ENCODE data around the gene SERPINI1.

Gene SERPINI1

GRCh38 chr3:167732313-167733065, 3.0 kb upstream of the SERPINI1 start:
- no peak for DNase-seq (ENCODE audit: low read depth, low spot score)

DNA sequence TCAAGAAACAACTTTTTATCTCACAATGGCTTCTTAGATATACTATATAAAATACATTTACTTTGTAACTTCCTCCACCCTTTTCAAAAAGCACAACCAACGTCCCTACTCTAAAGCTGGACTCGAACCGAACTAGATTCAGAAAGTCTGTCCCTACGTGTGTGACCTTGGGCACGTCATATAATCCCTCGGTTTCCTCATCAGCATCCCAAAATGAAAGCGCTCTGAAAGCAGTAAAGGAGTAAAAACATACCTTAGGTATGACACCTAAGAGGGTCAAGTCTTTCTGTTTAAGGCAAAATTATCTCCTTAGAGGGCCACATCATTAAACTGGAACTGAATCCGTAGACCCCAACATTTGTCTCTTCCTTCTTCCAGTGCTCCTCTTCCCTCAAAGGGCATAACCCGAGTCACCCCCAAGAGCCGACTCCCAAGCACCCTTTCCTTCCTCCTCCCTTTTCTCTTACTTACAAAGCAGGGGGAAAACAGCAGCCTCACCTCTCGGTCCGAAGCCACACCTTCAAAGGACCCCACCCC, 1.5 kb upstream of the SERPINI1 start:
- peak overlapping the region; percentile 93 for H3K4me3 ChIP-seq (ENCODE audit: low read length)
- DNase-seq (ENCODE audit: low read depth, low spot score): no peak

More at GRCh38 chr3:167732313-167733065, 3.0 kb upstream of the SERPINI1 start:
- no peak overlapping the region for H3K4me3 ChIP-seq (ENCODE audit: low read length)

DNA sequence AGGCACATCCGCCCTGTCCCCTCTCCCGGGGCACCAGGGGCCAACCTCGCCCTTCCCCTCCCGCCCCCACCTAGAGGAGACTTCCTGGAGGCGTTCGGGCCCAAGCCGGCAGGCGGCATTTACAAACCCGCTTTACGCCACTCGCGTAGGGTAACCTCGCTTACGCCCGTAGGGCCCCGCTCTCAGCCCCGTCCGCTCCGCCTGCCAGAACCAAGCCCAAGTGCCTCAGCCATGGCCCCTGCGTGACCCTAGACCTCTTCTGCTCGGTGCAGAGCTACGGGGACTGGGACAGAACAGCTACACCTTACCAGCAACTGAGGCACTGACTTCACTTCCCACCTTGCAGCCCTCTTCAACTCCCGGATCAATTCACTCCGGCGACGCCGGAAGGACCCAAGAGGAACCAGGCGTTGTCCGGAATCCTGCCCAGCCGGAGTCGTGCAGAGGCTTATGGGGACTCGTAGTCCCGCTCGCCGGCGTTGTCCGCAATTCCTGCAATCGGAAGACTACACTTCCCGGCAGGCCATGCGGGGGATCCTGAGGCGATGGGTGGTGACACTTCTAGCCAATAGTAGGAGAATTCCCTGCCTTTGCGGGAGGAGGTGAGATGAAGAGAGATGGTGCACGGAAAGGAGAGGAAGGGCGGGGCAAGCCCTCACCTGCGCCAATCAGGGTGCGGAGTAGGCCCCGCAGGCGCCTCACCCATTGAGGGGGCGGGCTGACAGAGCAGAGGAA, 856 bp upstream of the SERPINI1 start, which contains the start of gene PDCD10:
Gene PDCD10, minus strand, starts transcription at position 395 of the 735 bp plus-strand sequence. CDS start 14,735 bp downstream, outside the sequence.
- DNase-seq (ENCODE audit: low read depth, low spot score): peak; percentile 99
- H3K4me3 ChIP-seq (ENCODE audit: low read length): peak within 1 kb of the TSS; percentile 93

- H3K4me3 ChIP-seq (ENCODE audit: low read length): peak overlapping the region; percentile 93
- DNase-seq (ENCODE audit: low read depth, low spot score): no peak
Observed at GRCh38 chr3:167736264-167736787, 805 bp downstream of the SERPINI1 start.

DNA sequence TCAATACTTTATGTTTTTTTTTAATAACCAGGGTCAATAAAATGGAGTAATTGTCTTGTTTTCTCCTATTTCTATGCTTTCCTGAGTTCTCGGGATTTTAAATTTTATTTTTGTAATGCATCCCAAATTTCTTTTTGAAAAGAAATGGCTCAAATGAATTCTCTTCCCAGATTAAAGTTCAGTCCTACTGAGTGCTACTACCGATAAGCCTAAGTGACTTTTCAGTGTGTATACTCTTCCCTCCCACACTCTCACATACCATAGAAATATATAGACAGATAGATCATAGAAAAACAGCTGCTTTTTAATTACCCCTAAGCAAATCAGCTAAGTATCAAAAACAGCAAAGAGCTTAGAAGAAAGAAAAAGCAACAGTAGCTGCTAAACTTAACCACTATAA, 1.5 kb downstream of the SERPINI1 start:
- DNase-seq (ENCODE audit: low read depth, low spot score): no peak
- H3K4me3 ChIP-seq (ENCODE audit: low read length): no peak overlapping the region

DNA sequence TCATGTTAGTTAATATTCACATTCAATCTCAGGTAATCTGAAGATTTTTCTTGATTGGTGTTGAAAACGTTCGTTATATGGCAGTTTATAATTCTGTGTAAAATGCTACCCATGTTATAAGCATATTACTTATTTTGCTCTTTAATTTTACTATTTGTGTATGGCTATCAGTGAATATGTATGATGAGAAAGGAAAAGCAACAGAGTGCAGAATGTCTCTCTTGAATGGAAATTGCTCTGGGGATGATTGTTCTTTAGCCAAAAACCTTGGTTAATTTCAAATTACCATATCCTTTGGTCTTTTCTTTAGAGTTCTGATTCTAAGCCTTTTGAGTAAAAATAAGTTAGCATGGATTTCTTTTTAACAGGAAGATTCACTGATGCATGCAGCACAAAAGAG, 2.5 kb downstream of the SERPINI1 start:
- no peak overlapping the region for H3K4me3 ChIP-seq (ENCODE audit: low read length)
- no peak for DNase-seq (ENCODE audit: low read depth, low spot score)

GRCh38 chr3:167739190-167739810, 3.8 kb downstream of the SERPINI1 start:
- H3K4me3 ChIP-seq (ENCODE audit: low read length): no peak overlapping the region
- DNase-seq (ENCODE audit: low read depth, low spot score): peak; percentile 79

DNA sequence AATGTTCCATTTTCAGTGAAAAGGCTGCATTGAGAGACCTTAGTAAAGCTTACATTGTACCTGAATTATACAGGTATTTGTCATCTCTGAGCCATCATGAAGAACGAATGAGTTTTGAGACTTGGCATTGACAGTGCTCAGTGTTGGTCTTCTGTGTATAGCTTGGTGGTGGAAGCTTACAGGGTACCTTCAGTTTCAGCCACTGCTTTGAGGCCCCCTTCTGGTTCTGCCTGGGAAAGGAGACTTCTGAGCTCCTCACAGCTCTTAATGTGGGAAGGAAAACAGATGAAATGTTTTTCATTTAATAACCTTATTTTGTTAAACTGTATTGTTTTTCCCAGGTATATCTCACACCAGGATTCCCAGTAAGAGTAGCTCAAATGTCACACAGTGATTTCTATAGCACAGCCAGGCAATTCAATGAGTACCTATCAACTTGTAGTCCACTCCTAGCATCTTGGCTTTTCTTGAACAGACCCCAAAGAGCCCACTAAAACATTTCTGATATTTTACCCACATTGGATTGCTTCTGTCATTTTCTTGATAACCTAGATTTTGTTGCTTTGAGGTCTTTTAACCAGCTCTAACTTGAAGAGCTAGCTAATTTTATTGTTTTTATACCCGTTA, 5.6 kb downstream of the SERPINI1 start:
- peak; percentile 66 for DNase-seq (ENCODE audit: low read depth, low spot score)
- no peak overlapping the region for H3K4me3 ChIP-seq (ENCODE audit: low read length)

- H3K4me3 ChIP-seq (ENCODE audit: low read length): no peak overlapping the region
- DNase-seq (ENCODE audit: low read depth, low spot score): no peak
Observed at GRCh38 chr3:167742338-167742737, 6.8 kb downstream of the SERPINI1 start.

DNA sequence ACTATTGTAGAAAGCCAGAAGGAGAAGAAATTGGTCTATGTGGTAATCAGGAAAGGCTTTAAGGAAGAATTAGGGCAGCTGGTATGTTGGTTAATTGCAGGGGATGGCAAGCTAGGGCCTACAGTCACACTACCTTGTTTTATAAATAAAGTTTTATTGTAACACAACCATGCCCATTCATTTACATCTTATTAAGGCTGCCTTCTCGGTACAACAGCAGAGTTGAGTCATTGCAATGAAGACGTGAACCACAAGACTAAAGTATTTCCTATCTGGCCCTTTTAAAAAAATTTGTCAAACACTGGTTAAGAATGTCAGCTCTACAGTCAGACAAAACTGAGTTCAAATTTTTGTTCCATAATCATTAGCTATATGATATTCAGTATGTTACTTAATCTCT, 8.3 kb downstream of the SERPINI1 start:
- no peak for DNase-seq (ENCODE audit: low read depth, low spot score)
- no peak overlapping the region for H3K4me3 ChIP-seq (ENCODE audit: low read length)

GRCh38 chr3:167749209-167749608, 13.7 kb downstream of the SERPINI1 start:
- no peak for DNase-seq (ENCODE audit: low read depth, low spot score)
- no peak overlapping the region for H3K4me3 ChIP-seq (ENCODE audit: low read length)

DNA sequence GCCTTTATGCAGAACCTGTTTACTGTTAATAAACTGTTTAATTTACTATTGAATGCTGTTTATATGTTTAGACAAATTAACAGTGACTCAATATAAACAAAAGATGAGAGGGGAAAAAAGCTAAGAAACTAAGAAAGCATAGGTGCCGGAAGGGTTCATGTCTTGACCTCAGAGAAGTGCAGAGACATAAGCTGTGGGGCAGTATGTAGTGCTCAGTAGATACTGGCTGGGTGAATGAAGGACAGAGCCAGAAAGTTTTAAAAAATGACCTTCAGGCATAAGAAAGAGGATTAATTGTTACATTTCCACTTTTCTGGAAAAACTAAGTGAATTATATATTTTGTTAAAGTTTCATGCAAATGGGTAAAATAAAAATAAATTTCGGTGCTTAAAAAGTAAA, 14.2 kb downstream of the SERPINI1 start:
- H3K4me3 ChIP-seq (ENCODE audit: low read length): no peak overlapping the region

GRCh38 chr3:167750272-167750971, 14.9 kb downstream of the SERPINI1 start:
- no peak for DNase-seq (ENCODE audit: low read depth, low spot score)
- no peak overlapping the region for H3K4me3 ChIP-seq (ENCODE audit: low read length)

More for the DNA sequence above, 14.2 kb downstream of the SERPINI1 start:
- no peak for DNase-seq (ENCODE audit: low read depth, low spot score)

- DNase-seq (ENCODE audit: low read depth, low spot score): no peak
Observed at GRCh38 chr3:167754049-167754448, 18.5 kb downstream of the SERPINI1 start.

DNA sequence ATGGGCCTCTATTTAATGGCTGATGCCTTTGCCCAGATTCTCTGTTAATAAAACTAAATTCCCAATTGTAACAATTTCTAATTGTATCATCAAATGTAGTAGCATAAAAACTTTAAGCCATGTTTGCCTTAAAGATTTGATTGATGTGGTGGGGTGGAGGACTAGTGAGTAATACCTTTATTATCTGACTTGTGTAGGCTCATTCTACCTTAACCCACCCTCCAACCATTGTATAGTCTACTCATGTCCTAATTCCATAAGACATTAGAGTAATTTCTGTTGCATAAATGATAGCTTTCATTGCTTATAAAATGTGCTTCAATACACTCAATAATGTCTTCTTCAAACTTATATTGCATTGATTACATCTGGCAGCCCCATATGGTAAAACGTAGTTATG, 25.8 kb downstream of the SERPINI1 start:
- DNase-seq (ENCODE audit: low read depth, low spot score): no peak
- no peak overlapping the region for H3K4me3 ChIP-seq (ENCODE audit: low read length)

More at GRCh38 chr3:167754049-167754448, 18.5 kb downstream of the SERPINI1 start:
- no peak overlapping the region for H3K4me3 ChIP-seq (ENCODE audit: low read length)

DNA sequence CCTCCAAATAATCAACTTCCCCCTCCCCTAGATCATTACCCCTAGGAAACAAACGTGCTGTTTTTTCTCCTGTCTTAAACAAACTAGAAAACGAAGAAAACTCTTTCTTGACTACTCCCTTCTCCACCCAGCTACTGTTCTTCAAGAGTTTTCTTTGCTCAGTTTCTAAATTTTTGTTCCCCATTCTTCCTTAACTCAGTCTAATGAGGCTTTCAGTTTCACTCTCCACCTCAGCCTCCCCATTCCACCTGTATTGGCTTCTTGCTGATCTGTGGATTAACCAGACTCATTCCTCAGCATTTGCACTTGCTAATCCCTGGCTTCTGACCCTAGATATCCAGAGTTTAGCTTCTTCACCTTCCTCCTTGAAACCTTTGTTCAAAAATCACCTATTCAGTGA, 26.8 kb downstream of the SERPINI1 start:
- no peak for DNase-seq (ENCODE audit: low read depth, low spot score)
- no peak overlapping the region for H3K4me3 ChIP-seq (ENCODE audit: low read length)

- no peak overlapping the region for H3K4me3 ChIP-seq (ENCODE audit: low read length)
Observed at GRCh38 chr3:167772992-167773391, 37.5 kb downstream of the SERPINI1 start.

GRCh38 chr3:167773584-167773983, 38.1 kb downstream of the SERPINI1 start:
- no peak overlapping the region for H3K4me3 ChIP-seq (ENCODE audit: low read length)

More at GRCh38 chr3:167772992-167773391, 37.5 kb downstream of the SERPINI1 start:
- DNase-seq (ENCODE audit: low read depth, low spot score): no peak

More at GRCh38 chr3:167773584-167773983, 38.1 kb downstream of the SERPINI1 start:
- DNase-seq (ENCODE audit: low read depth, low spot score): no peak
